SK-N-SH treated with all-trans-retinoic acid at 6 μM for 48 hours (cell line): ENCODE measurements around the gene PDCD5.
"Not testable (repeated sequence)": the region's sequence is repeated elsewhere in the genome, so short reads cannot be mapped to it uniquely, and the experiment has no call there.

Source experiments
- CREB5 ChIP-seq: fragments of 250-450 bp; sonication (Bioruptor Pico); IDR thresholded peaks from 2 replicates; pipeline ENCODE4 v1.5.1; 2020; ENCODE audit warnings: low read depth, mild to moderate bottlenecking, moderate library complexity
- CSDC2 ChIP-seq: fragments of 250-450 bp; sonication (Bioruptor Pico); IDR thresholded peaks from 2 replicates; pipeline ENCODE4 v1.5.0; 2020; ENCODE audit warnings: mild to moderate bottlenecking, moderate library complexity
- ESRRG ChIP-seq: fragments of 250-450 bp; sonication (Bioruptor Pico); IDR thresholded peaks from 2 replicates; pipeline ENCODE4 v1.6.1; 2021; ENCODE audit warnings: mild to moderate bottlenecking
- GLIS3 ChIP-seq: fragments of 250-450 bp; sonication (Bioruptor Pico); IDR thresholded peaks from 2 replicates; pipeline ENCODE4 v1.5.0; 2020; ENCODE audit warnings: mild to moderate bottlenecking, moderate library complexity
- ISL1 ChIP-seq: fragments of 250-450 bp; sonication (Bioruptor Pico); IDR thresholded peaks from 2 replicates; pipeline ENCODE4 v2.1.2; 2022; ENCODE audit warnings: mild to moderate bottlenecking, moderate library complexity
- RARB ChIP-seq: fragments of 250-450 bp; sonication (Bioruptor Pico); IDR thresholded peaks from 2 replicates; pipeline ENCODE4 v1.8.0; 2021; ENCODE audit warnings: mild to moderate bottlenecking, moderate library complexity
- SNAI2 ChIP-seq: fragments of 250-450 bp; sonication (Bioruptor Pico); IDR thresholded peaks from 2 replicates; pipeline ENCODE4 v1.5.0; 2020; ENCODE audit warnings: mild to moderate bottlenecking, moderate library complexity
- ZFP30 ChIP-seq: fragments of 450-650 bp; formaldehyde crosslinking; IDR thresholded peaks from 2 replicates; pipeline ENCODE4 v1.5.0; 2022; ENCODE audit warnings: mild to moderate bottlenecking, moderate library complexity
- ZNF70 ChIP-seq: fragments of 450-650 bp; formaldehyde crosslinking; IDR thresholded peaks from 2 replicates; pipeline ENCODE4 v1.5.0; 2020; ENCODE audit warnings: mild to moderate bottlenecking, moderate library complexity
- ZNF8 ChIP-seq: fragments of 450-650 bp; formaldehyde crosslinking; IDR thresholded peaks from 2 replicates; pipeline ENCODE4 v1.5.0; 2020; ENCODE audit warnings: mild to moderate bottlenecking, moderate library complexity
- TF ChIP-seq, protein P1 (sequence below): fragments of 250-450 bp; sonication (Bioruptor Pico); IDR thresholded peaks from 2 replicates; pipeline ENCODE4 v1.5.0; 2020; ENCODE audit warnings: mild to moderate bottlenecking, moderate library complexity
- TF ChIP-seq, protein P2 (sequence below): fragments of 250-450 bp; sonication (Bioruptor Pico); IDR thresholded peaks from 2 replicates; pipeline ENCODE4 v1.8.0; 2020; ENCODE audit warnings: mild to moderate bottlenecking, moderate library complexity, borderline replicate concordance
- TF ChIP-seq, protein P3 (sequence below): fragments of 250-450 bp; sonication (Bioruptor Pico); IDR thresholded peaks from 2 replicates; pipeline ENCODE4 v1.8.0; 2021; ENCODE audit warnings: low read depth, mild to moderate bottlenecking, moderate library complexity, borderline replicate concordance

DNA sequence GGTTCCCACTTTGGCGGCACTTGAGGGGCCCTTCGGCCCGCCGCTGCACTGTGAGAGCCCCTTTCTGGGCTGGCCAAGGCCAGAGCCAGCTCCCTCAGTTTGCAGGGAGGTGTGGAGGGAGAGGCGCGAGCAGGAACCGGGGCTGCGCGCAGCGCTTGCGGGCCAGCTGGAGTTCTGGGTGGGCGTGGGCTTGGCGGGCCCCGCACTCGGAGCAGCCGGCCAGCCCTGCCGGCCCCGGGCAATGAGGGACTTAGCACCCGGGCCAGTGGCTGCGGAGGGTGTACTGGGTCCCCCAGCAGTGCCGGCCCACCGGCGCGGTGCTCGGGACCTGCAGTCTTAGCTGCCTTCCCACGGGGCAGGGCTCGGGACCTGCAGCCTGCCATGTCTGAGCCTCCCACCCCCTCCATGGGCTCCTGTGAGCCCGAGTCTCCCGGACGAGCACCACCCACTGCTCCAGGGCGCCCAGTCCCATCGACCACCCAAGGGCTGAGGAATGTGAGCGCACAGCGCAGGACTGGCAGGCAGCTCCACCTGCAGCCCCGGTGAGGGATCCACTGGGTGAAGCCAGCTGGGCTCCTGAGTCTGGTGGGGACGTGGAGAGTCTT is 9.4 kb upstream of the PDCD5 start:
- TF ChIP-seq RARB, GLIS3, ISL1, ZFP30, CSDC2, ZNF70, SNAI2, CREB5, ESRRG, ZNF8 (CRISPR knock-in tag): not testable (repeated sequence)
- TF ChIP-seq, protein P1, sequence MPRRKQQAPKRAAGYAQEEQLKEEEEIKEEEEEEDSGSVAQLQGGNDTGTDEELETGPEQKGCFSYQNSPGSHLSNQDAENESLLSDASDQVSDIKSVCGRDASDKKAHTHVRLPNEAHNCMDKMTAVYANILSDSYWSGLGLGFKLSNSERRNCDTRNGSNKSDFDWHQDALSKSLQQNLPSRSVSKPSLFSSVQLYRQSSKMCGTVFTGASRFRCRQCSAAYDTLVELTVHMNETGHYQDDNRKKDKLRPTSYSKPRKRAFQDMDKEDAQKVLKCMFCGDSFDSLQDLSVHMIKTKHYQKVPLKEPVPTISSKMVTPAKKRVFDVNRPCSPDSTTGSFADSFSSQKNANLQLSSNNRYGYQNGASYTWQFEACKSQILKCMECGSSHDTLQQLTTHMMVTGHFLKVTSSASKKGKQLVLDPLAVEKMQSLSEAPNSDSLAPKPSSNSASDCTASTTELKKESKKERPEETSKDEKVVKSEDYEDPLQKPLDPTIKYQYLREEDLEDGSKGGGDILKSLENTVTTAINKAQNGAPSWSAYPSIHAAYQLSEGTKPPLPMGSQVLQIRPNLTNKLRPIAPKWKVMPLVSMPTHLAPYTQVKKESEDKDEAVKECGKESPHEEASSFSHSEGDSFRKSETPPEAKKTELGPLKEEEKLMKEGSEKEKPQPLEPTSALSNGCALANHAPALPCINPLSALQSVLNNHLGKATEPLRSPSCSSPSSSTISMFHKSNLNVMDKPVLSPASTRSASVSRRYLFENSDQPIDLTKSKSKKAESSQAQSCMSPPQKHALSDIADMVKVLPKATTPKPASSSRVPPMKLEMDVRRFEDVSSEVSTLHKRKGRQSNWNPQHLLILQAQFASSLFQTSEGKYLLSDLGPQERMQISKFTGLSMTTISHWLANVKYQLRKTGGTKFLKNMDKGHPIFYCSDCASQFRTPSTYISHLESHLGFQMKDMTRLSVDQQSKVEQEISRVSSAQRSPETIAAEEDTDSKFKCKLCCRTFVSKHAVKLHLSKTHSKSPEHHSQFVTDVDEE (CRISPR knock-in tag): not testable (repeated sequence)
- TF ChIP-seq, protein P2, sequence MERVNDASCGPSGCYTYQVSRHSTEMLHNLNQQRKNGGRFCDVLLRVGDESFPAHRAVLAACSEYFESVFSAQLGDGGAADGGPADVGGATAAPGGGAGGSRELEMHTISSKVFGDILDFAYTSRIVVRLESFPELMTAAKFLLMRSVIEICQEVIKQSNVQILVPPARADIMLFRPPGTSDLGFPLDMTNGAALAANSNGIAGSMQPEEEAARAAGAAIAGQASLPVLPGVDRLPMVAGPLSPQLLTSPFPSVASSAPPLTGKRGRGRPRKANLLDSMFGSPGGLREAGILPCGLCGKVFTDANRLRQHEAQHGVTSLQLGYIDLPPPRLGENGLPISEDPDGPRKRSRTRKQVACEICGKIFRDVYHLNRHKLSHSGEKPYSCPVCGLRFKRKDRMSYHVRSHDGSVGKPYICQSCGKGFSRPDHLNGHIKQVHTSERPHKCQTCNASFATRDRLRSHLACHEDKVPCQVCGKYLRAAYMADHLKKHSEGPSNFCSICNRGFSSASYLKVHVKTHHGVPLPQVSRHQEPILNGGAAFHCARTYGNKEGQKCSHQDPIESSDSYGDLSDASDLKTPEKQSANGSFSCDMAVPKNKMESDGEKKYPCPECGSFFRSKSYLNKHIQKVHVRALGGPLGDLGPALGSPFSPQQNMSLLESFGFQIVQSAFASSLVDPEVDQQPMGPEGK: not testable (repeated sequence)
- TF ChIP-seq, protein P3, sequence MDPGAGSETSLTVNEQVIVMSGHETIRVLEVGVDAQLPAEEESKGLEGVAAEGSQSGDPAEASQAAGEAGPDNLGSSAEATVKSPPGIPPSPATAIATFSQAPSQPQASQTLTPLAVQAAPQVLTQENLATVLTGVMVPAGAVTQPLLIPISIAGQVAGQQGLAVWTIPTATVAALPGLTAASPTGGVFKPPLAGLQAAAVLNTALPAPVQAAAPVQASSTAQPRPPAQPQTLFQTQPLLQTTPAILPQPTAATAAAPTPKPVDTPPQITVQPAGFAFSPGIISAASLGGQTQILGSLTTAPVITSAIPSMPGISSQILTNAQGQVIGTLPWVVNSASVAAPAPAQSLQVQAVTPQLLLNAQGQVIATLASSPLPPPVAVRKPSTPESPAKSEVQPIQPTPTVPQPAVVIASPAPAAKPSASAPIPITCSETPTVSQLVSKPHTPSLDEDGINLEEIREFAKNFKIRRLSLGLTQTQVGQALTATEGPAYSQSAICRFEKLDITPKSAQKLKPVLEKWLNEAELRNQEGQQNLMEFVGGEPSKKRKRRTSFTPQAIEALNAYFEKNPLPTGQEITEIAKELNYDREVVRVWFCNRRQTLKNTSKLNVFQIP: not testable (repeated sequence)
